Smooth muscle cell (in vitro differentiated cells): ENCODE results near the gene KRTAP2-2. TPM values are rescaled to one million over a fixed set of nuclear protein-coding genes. Genes with fewer than 3 reads are reported as not detected.
"Not testable (repeated sequence)": the region's sequence is repeated elsewhere in the genome, so short reads cannot be mapped to it uniquely, and the experiment has no call there.

ENCODE experiments used
- DNase-seq: peaks from one replicate; lab custom pipeline; 2025; ENCODE audit not compliant: unreplicated experiment; lab: John Stamatoyannopoulos, UW
- H2AFZ ChIP-seq: fragments of 200-600 bp; sonication (generic); 2 replicates; pipeline ENCODE4 v1.6.0; 2016; ENCODE audit warnings: antibody characterized with exemption, low read depth, mild to moderate bottlenecking
- H3F3A ChIP-seq: fragments of 200-600 bp; sonication (generic); 2 replicates; pipeline ENCODE4 v1.6.0; 2017; ENCODE audit warnings: antibody characterized with exemption, low read depth
- H3K27ac ChIP-seq: fragments of 200-600 bp; sonication (generic); 2 replicates; pipeline ENCODE4 v1.5.1; 2016; ENCODE audit warnings: low read depth, mild to moderate bottlenecking
- H3K27me3 ChIP-seq: fragments of 200-600 bp; sonication (generic); 2 replicates; pipeline ENCODE4 v1.6.1; 2016; ENCODE audit warnings: low read depth, mild to moderate bottlenecking
- H3K36me3 ChIP-seq: fragments of 200-600 bp; sonication (generic); 2 replicates; pipeline ENCODE4 v1.5.1; 2016; ENCODE audit warnings: low read depth
- H3K4me1 ChIP-seq: fragments of 200-600 bp; sonication (generic); 2 replicates; pipeline ENCODE4 v1.5.1; 2016; ENCODE audit warnings: low read depth
- H3K4me2 ChIP-seq: fragments of 200-600 bp; sonication (generic); 2 replicates; pipeline ENCODE4 v1.6.0; 2016; ENCODE audit warnings: mild to moderate bottlenecking
- H3K4me3 ChIP-seq: fragments of 200-600 bp; sonication (generic); 2 replicates; pipeline ENCODE4 v1.5.1; 2016; ENCODE audit warnings: mild to moderate bottlenecking
- H3K79me2 ChIP-seq: fragments of 200-600 bp; sonication (generic); 2 replicates; pipeline ENCODE4 v1.6.0; 2016; ENCODE audit warnings: low read depth, mild to moderate bottlenecking
- H3K9ac ChIP-seq: fragments of 200-600 bp; sonication (generic); 2 replicates; pipeline ENCODE4 v1.6.0; 2016; ENCODE audit warnings: low read depth
- H3K9me3 ChIP-seq: fragments of 200-600 bp; sonication (generic); replicated peaks from 2 replicates; pipeline ENCODE4 v1.5.1; 2016; ENCODE audit warnings: low read depth
- H4K20me1 ChIP-seq: fragments of 200-600 bp; sonication (generic); 2 replicates; pipeline ENCODE4 v1.6.0; 2016; ENCODE audit warnings: low read depth
- CTCF ChIP-seq: fragments of 200-600 bp; sonication (generic); IDR thresholded peaks from 2 replicates; pipeline ENCODE4 v1.5.1; 2017; ENCODE audit warnings: borderline replicate concordance, mild to moderate bottlenecking, antibody characterized with exemption; ENCODE audit not compliant: insufficient read depth, poor library complexity, severe bottlenecking
- WGBS: methylation state at CpG from one replicate; pipeline ENCODE4 v1.1.7; 2016; ENCODE audit warnings: low lambda C conversion rate; 5-methylcytosine and 5-hydroxymethylcytosine counted together
- polyA plus RNA-seq: library from polyadenylated mRNA; unstranded; fragments of >200 nt; fragmentation: Nextera tagmentation; extraction: Ambion mirVana; gene quantifications from 2 replicates; pipeline ENCODE4 v1.2.1, GENCODE V29; 2016
- total RNA-seq: library from RNA; depleted of rRNA; stranded (reverse); fragments of >200 nt; gene quantifications from 2 replicates; pipeline ENCODE4 v1.2.3, GENCODE V29; 2014

KRTAP2-2 gene
- total and polyA plus RNA-seq, 2 experiments from 2014 or later: not detected

GRCh38 chr17:41058741-41059140 is 3.7 kb upstream of the KRTAP2-2 start:
- no peak overlapping the region for H3K4me3 ChIP-seq
- peak overlapping the region; percentile 60 for H3K4me2 ChIP-seq
- H2AFZ ChIP-seq: no peak overlapping the region
- no peak for TF ChIP-seq CTCF
- no peak for DNase-seq
- H3F3A ChIP-seq: peaks cover 3% of the 10 kb centered on the region
- peak overlapping the region; percentile 63 for H3K27ac ChIP-seq
- H3K9me3 ChIP-seq: no peaks in the 10 kb centered on the region
- 96% methylated on average over 5 of the region's 5 CpGs for WGBS
- H4K20me1 ChIP-seq: no peaks in the 10 kb centered on the region
- H3K4me1 ChIP-seq: peaks cover 6% of the 10 kb centered on the region
- H3K79me2 ChIP-seq: no peaks in the 10 kb centered on the region
- H3K27me3 ChIP-seq: no peaks in the 10 kb centered on the region
- no peaks in the 10 kb centered on the region for H3K36me3 ChIP-seq
- H3K9ac ChIP-seq: no peak overlapping the region

DNA sequence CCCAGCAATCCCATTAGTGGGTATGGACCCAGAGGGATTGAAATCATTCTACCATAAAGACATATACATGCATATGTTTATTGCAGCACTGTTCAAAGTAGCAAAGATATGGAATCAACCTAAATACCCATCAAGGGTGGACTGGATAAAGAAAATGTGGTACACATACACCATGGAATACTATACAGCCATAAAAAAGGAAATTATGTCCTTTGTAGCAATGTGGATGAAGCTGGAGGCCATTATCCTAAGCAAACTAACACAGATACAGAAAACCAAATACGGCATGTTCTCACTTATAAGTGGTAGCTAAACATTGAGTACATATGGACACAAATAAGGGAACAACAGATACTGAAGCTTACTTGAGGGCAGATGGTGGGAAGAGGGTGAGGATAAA is 2.5 kb upstream of the KRTAP2-2 start:
- TF ChIP-seq CTCF: no peak
- no peaks in the 10 kb centered on the region for H3K36me3 ChIP-seq
- no peak overlapping the region for H2AFZ ChIP-seq
- H3K79me2 ChIP-seq: no peaks in the 10 kb centered on the region
- no peak overlapping the region for H3K4me3 ChIP-seq
- 95% methylated on average over 1 of the region's 1 CpG for WGBS
- H4K20me1 ChIP-seq: no peaks in the 10 kb centered on the region
- DNase-seq: no peak
- H3K4me2 ChIP-seq: no peak overlapping the region
- H3K27me3 ChIP-seq: no peaks in the 10 kb centered on the region
- H3K4me1 ChIP-seq: peaks cover 6% of the 10 kb centered on the region
- H3K27ac ChIP-seq: no peak overlapping the region
- H3K9me3 ChIP-seq: no peaks in the 10 kb centered on the region
- H3K9ac ChIP-seq: no peak overlapping the region
- peaks cover 3% of the 10 kb centered on the region for H3F3A ChIP-seq

DNA sequence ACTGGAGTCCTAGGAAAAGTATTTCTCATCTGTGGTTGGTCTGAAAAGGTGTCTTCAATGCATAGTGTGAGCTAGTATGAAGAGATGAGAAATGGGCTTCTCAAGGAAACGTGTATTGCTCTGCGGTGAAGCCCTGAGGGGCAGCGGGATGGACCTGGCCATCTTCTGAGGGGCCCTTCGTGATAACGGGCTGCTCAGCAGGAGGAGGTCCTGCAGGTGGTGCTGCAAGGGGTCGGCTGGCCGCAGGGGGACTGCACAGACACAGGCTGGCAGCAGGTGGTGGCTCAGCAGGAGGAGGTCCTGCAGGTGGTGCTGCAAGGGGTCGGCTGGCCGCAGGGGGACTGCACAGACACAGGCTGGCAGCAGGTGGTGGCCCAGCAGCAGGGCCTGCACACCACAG is 474 bp downstream of the KRTAP2-2 start:
- not testable (repeated sequence) for H3K9ac ChIP-seq, H3K27ac ChIP-seq, H3K4me2 ChIP-seq, H3K9me3 ChIP-seq, H3K4me3 ChIP-seq, H3K27me3 ChIP-seq, H3K4me1 ChIP-seq, H3K79me2 ChIP-seq, H3F3A ChIP-seq, H3K36me3 ChIP-seq, DNase-seq, H2AFZ ChIP-seq, H4K20me1 ChIP-seq
- 92% methylated on average over 7 of the region's 9 CpGs for WGBS

GRCh38 chr17:41054025-41054424 is 1.0 kb downstream of the KRTAP2-2 start:
- Histone ChIP-seq H3K9ac (no peak overlapping the region), H3K36me3 (no peaks in the 10 kb centered on the region), H4K20me1 (no peaks in the 10 kb centered on the region), H3K4me1 (no peaks in the 10 kb centered on the region), H3K9me3 (no peaks in the 10 kb centered on the region), H3K4me2 (no peak overlapping the region), H3F3A (no peaks in the 10 kb centered on the region), H3K27me3 (no peaks in the 10 kb centered on the region), H3K27ac (no peak overlapping the region), H2AFZ (no peak overlapping the region), H3K4me3 (no peak overlapping the region), H3K79me2 (no peaks in the 10 kb centered on the region)
- DNase-seq: no peak
- WGBS: 74% methylated on average over 4 of the region's 4 CpGs
- TF ChIP-seq CTCF: no peak
